ENCODE data around the gene AFF3. TPM values are rescaled to one million over a fixed set of nuclear protein-coding genes. Genes with fewer than 3 reads are reported as not detected.

AFF3 gene
- total and polyA plus RNA-seq, 2 donors (not counting 1 experiment from before 2014, with no cell fraction given) = 0.50 to 2.5 TPM

DNA sequence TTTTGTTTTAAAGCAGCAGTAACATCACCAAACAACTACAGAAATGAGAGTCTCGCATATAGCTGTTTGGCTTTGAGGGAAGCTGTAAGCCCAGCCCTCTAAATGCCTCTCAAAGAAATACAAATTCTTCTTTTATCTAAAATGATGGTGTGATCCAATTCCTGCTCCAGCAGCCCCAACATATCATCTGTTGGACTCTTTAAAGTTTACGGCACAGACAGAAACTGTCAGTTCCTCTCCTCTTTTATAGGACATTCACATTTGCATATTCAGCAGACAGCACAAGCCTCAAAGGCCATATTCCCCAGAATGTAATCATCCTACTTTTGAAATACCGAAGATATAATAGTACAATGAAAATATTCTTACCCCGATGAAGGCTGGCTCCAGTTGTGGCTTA is 435.7 kb downstream of the AFF3 start:
- Histone ChIP-seq H3K27me3 (ENCODE audit: control insufficient read depth, insufficient read depth, low read length) (no peaks in the 10 kb centered on the region), H3K9ac (ENCODE audit: insufficient read depth, low read length) (no peak overlapping the region), H3K9me3 (ENCODE audit: control insufficient read depth, insufficient read depth, low read depth, low read length) (no peaks in the 10 kb centered on the region), H3K4me2 (ENCODE audit: extremely low read depth, insufficient read depth, low read length) (no peak overlapping the region), H2AFZ (ENCODE audit: low read length) (no peak overlapping the region), H4K20me1 (ENCODE audit: control insufficient read depth, extremely low read depth, insufficient read depth, low read length) (no peaks in the 10 kb centered on the region), H3K4me1 (ENCODE audit: control insufficient read depth, extremely low read depth, insufficient read depth, low read length) (no peaks in the 10 kb centered on the region), H3K27ac (ENCODE audit: insufficient read depth, low read length) (no peak overlapping the region), H3K4me3 (replicated peaks in 1 of 4; ENCODE audit: control extremely low read depth in 1 of 4, insufficient read depth in 1 of 4, low read depth in 3 of 4, low read length in 4 of 4) (no peak overlapping the region), H3K79me2 (ENCODE audit: control insufficient read depth, insufficient read depth, low read length) (no peaks in the 10 kb centered on the region), H3K36me3 (ENCODE audit: control insufficient read depth, insufficient read depth, low read length) (no peaks in the 10 kb centered on the region)
- TF ChIP-seq EZH2 (IDR thresholded peaks at IDR 0.05; ENCODE audit: low read length, missing control alignments) = no peak
- TF ChIP-seq, protein P1, sequence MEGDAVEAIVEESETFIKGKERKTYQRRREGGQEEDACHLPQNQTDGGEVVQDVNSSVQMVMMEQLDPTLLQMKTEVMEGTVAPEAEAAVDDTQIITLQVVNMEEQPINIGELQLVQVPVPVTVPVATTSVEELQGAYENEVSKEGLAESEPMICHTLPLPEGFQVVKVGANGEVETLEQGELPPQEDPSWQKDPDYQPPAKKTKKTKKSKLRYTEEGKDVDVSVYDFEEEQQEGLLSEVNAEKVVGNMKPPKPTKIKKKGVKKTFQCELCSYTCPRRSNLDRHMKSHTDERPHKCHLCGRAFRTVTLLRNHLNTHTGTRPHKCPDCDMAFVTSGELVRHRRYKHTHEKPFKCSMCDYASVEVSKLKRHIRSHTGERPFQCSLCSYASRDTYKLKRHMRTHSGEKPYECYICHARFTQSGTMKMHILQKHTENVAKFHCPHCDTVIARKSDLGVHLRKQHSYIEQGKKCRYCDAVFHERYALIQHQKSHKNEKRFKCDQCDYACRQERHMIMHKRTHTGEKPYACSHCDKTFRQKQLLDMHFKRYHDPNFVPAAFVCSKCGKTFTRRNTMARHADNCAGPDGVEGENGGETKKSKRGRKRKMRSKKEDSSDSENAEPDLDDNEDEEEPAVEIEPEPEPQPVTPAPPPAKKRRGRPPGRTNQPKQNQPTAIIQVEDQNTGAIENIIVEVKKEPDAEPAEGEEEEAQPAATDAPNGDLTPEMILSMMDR (conservative IDR thresholded peaks at IDR 0.05 in 1 of 2, IDR thresholded peaks at IDR 0.05 in 1 of 2; ENCODE audit: low read depth in 1 of 2, low read length in 2 of 2) = no peak
- peak in 1 of 2 donors; percentile 69 for DNase-seq (ENCODE audit: low read depth in 2 of 2)

DNA sequence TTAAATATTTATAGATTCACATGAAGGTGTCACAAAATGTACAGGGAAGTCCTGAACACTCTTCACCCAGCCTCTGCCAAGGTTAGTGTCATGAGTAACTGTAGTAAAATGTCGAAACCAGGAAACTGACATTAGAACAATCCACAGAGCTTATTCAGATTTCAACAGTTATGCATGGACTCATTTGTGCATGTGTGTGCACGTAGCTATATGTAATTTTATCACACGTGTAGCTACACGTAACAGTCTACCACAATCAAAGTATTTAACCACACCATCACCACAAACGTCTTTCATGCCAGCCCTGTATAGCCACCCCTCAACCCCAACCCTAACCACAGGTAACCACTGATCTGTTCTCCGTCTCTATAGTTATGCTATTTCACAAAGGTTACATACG is 440.9 kb downstream of the AFF3 start:
- Histone ChIP-seq H3K9ac (ENCODE audit: insufficient read depth, low read length) (no peak overlapping the region), H3K4me2 (ENCODE audit: extremely low read depth, insufficient read depth, low read length) (no peak overlapping the region), H3K36me3 (ENCODE audit: control insufficient read depth, insufficient read depth, low read length) (no peaks in the 10 kb centered on the region), H2AFZ (ENCODE audit: low read length) (no peak overlapping the region), H3K9me3 (ENCODE audit: control insufficient read depth, insufficient read depth, low read depth, low read length) (no peaks in the 10 kb centered on the region), H3K4me3 (replicated peaks in 1 of 4; ENCODE audit: control extremely low read depth in 1 of 4, insufficient read depth in 1 of 4, low read depth in 3 of 4, low read length in 4 of 4) (no peak overlapping the region), H3K27me3 (ENCODE audit: control insufficient read depth, insufficient read depth, low read length) (no peaks in the 10 kb centered on the region), H3K79me2 (ENCODE audit: control insufficient read depth, insufficient read depth, low read length) (no peaks in the 10 kb centered on the region), H4K20me1 (ENCODE audit: control insufficient read depth, extremely low read depth, insufficient read depth, low read length) (no peaks in the 10 kb centered on the region), H3K27ac (ENCODE audit: insufficient read depth, low read length) (no peak overlapping the region), H3K4me1 (ENCODE audit: control insufficient read depth, extremely low read depth, insufficient read depth, low read length) (peaks cover 2% of the 10 kb centered on the region)
- DNase-seq (ENCODE audit: low read depth in 2 of 2) = no peak
- TF ChIP-seq EZH2 (IDR thresholded peaks at IDR 0.05; ENCODE audit: low read length, missing control alignments) = no peak
- TF ChIP-seq, protein P1 (conservative IDR thresholded peaks at IDR 0.05 in 1 of 2, IDR thresholded peaks at IDR 0.05 in 1 of 2; ENCODE audit: low read depth in 1 of 2, low read length in 2 of 2) = no peak

DNA sequence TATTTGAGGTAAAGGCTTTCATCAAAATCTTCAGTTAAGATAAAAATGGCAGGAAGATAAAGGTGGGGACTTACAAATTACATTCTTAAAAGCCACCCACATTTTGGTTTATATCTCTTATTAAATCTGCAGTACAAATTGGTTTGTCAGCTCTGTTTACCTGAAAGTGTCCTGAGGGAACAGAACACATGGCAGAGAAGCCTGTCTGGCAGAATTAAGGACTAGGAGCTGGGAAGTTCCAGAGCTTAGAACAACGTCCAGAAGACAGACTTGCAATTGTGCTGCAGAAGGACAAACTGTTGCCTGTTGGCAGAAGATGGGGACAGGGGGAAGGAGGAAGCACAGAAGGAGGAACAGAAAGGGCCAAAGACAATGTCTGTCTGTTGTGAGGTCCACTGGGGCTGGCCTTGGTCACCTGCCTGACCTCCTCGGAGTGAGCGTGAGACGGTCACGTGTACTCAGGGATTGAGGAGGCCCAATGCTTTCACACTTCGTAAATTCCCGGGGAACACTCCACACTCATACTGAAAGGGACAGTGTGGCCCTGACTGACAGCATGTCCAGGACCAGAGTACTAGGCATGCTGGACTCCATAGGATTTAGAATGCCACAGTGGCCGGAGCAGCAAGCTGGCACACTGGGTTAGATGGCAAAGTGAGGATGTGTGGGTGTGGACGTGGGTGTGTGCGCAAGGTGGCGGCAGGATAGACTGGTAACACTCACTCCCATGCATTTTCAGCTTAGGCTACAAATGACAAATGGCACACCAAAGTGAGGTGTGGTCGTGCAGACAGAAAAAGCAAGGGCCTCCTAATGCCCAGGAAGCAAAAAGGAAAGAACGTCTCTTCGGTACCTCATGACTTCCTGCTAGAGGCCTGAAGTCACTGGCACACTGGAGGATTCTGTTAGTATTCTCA is 441.6 kb downstream of the AFF3 start:
- H4K20me1 ChIP-seq (ENCODE audit: control insufficient read depth, extremely low read depth, insufficient read depth, low read length) = no peaks in the 10 kb centered on the region

More for the DNA sequence above, 441.6 kb downstream of the AFF3 start:
- H3K9ac ChIP-seq (ENCODE audit: insufficient read depth, low read length) = no peak overlapping the region
- no peaks in the 10 kb centered on the region for H3K9me3 ChIP-seq (ENCODE audit: control insufficient read depth, insufficient read depth, low read depth, low read length)
- H3K4me1 ChIP-seq (ENCODE audit: control insufficient read depth, extremely low read depth, insufficient read depth, low read length) = peaks cover 2% of the 10 kb centered on the region
- no peaks in the 10 kb centered on the region for H3K79me2 ChIP-seq (ENCODE audit: control insufficient read depth, insufficient read depth, low read length)
- DNase-seq (ENCODE audit: low read depth in 2 of 2) = no peak
- no peaks in the 10 kb centered on the region for H3K27me3 ChIP-seq (ENCODE audit: control insufficient read depth, insufficient read depth, low read length)
- TF ChIP-seq, protein P1 (conservative IDR thresholded peaks at IDR 0.05 in 1 of 2, IDR thresholded peaks at IDR 0.05 in 1 of 2; ENCODE audit: low read depth in 1 of 2, low read length in 2 of 2) = no peak
- no peak for TF ChIP-seq EZH2 (IDR thresholded peaks at IDR 0.05; ENCODE audit: low read length, missing control alignments)
- H2AFZ ChIP-seq (ENCODE audit: low read length) = no peak overlapping the region
- no peak overlapping the region for H3K4me3 ChIP-seq (replicated peaks in 1 of 4; ENCODE audit: control extremely low read depth in 1 of 4, insufficient read depth in 1 of 4, low read depth in 3 of 4, low read length in 4 of 4)
- no peak overlapping the region for H3K27ac ChIP-seq (ENCODE audit: insufficient read depth, low read length)
- no peaks in the 10 kb centered on the region for H3K36me3 ChIP-seq (ENCODE audit: control insufficient read depth, insufficient read depth, low read length)
- H3K4me2 ChIP-seq (ENCODE audit: extremely low read depth, insufficient read depth, low read length) = no peak overlapping the region

All from fibroblast of lung (primary cell).